ENCODE results near the gene ANKRD33B. TPM values are rescaled to one million over a fixed set of nuclear protein-coding genes. Genes with fewer than 3 reads are reported as not detected.
A peak's percentile ranks its signal among the peaks of the same experiment; 100 is the strongest.

Gene ANKRD33B
- total RNA-seq, 1 experiment from 2014 or later, result 6.9 TPM

- H3K27me3 ChIP-seq (ENCODE audit: insufficient read depth, low read length), result no peaks in the 10 kb centered on the region
- no CpG with 5 or more reads among the region's 5 CpGs for WGBS (ENCODE audit: extremely low coverage, insufficient read length, low lambda C conversion rate)
Measured at GRCh38 chr5:10629682-10630081, 65.8 kb downstream of the ANKRD33B start.

More at GRCh38 chr5:10629682-10630081, 65.8 kb downstream of the ANKRD33B start:
- H3K9me3 ChIP-seq (ENCODE audit: control insufficient read depth, low read depth, low read length), result no peaks in the 10 kb centered on the region
- H3K56ac ChIP-seq (ENCODE audit: insufficient read length, low read depth, low read length), result no peak overlapping the region
- H3K23ac ChIP-seq (ENCODE audit: insufficient read length, low read depth, low read length), result no peak overlapping the region
- no peak overlapping the region for H3K14ac ChIP-seq (ENCODE audit: insufficient read depth, low read length)
- no peak overlapping the region for H2BK120ac ChIP-seq (ENCODE audit: low read depth, low read length, poor library complexity, severe bottlenecking)
- H2BK12ac ChIP-seq (ENCODE audit: insufficient read length, low read depth, low read length), result no peak overlapping the region
- H2AFZ ChIP-seq (ENCODE audit: low read length), result no peak overlapping the region
- no peak for TF ChIP-seq CTCF (conservative IDR thresholded peaks at IDR 0.05)
- 0 out of 2 replicates have a peak, but pooled peaks cover 2% of the 10 kb centered on the region for H3K4me1 ChIP-seq (ENCODE audit: insufficient read depth, low read length)
- peaks cover 3% of the 10 kb centered on the region for H3K23me2 ChIP-seq (ENCODE audit: insufficient read length, low read depth, low read length, poor library complexity, severe bottlenecking)
- H3K4me2 ChIP-seq (ENCODE audit: insufficient read depth, insufficient read length, low read length), result no peak overlapping the region
- no peak overlapping the region for H2BK5ac ChIP-seq (ENCODE audit: insufficient read length, low read length)
- no peak overlapping the region for H3K4ac ChIP-seq (ENCODE audit: low read depth, low read length)
- Mint-ChIP-seq H3K27ac (no peak overlapping the region), H3K4me3 (no peak overlapping the region), H3K4me1 (peaks cover 28 to 33% of the 10 kb centered on the region in 2 experiments), H3K36me3 (ENCODE audit: insufficient read depth in 1 of 3, low read depth in 3 of 3) (peaks cover 0 to 1% (median 0%) of the 10 kb centered on the region in 3 experiments; a peak in 1 of 7 replicates), H3K27me3 (ENCODE audit: low read depth) (peaks cover 2% of the 10 kb centered on the region), H3K9me3 (no peaks in the 10 kb centered on the region)
- H2BK15ac ChIP-seq (ENCODE audit: low read depth, low read length), result no peak overlapping the region
- H2AK5ac ChIP-seq (ENCODE audit: insufficient read length, low read length), result no peak overlapping the region
- no peak overlapping the region for H3T11ph ChIP-seq (ENCODE audit: low read length)
- no peak overlapping the region for H4K8ac ChIP-seq (replicated peaks; ENCODE audit: insufficient read length, low read depth, low read length)
- H3K9ac ChIP-seq (ENCODE audit: extremely low read depth, insufficient read length, low read length), result no peak overlapping the region
- H4K20me1 ChIP-seq (ENCODE audit: control insufficient read depth, insufficient read depth, insufficient read length), result no peaks in the 10 kb centered on the region
- H3K79me2 ChIP-seq (ENCODE audit: insufficient read depth, low read length), result no peaks in the 10 kb centered on the region
- H2BK20ac ChIP-seq (ENCODE audit: low read depth, low read length, poor library complexity, severe bottlenecking), result no peak overlapping the region
- H3K79me1 ChIP-seq (ENCODE audit: insufficient read depth, low read depth, low read length, poor library complexity, severe bottlenecking), result no peaks in the 10 kb centered on the region
- H4K5ac ChIP-seq (ENCODE audit: insufficient read length, low read depth, low read length), result no peak overlapping the region
- peak overlapping the region; percentile 53 for H4K91ac ChIP-seq (ENCODE audit: insufficient read length, low read depth, low read length)
- H3K27ac ChIP-seq (ENCODE audit: insufficient read length, low read depth, low read length), result no peak overlapping the region
- no peak overlapping the region for H3K18ac ChIP-seq (ENCODE audit: insufficient read length, low read depth, low read length)
- DNase-seq, result no peak
